HG02610 (cell line): ENCODE data around the gene SPINK13.
"Not testable (repeated sequence)": the region's sequence is repeated elsewhere in the genome, so short reads cannot be mapped to it uniquely, and the experiment has no call there.

Experiments used
- ATAC-seq: cut with Tn5 transposase; IDR thresholded peaks from one replicate; pipeline ENCODE4 v1.9.1; 2021; ENCODE audit warnings: mild to moderate bottlenecking, moderate library complexity; ENCODE audit not compliant: unreplicated experiment

The SPINK13 gene

GRCh38 chr5:148268566-148268965 lies at the start of gene SPINK13:
SPINK13 (plus strand) TSS chr5:148268794; CDS start chr5:148270073, 1,279 bp downstream.
- ATAC-seq = no peak

GRCh38 chr5:148221508-148221907 lies 47.1 kb upstream of the SPINK13 start:
- no peak for ATAC-seq

GRCh38 chr5:148224117-148224742 lies 44.4 kb upstream of the SPINK13 start:
- no peak for ATAC-seq

GRCh38 chr5:148228392-148228984 lies 40.1 kb upstream of the SPINK13 start:
- ATAC-seq = no peak

GRCh38 chr5:148229840-148230239 lies 38.8 kb upstream of the SPINK13 start:
- no peak for ATAC-seq

GRCh38 chr5:148230240-148230639 lies 38.4 kb upstream of the SPINK13 start:
- no peak for ATAC-seq

- ATAC-seq = no peak
These were observed 30.7 kb upstream of the SPINK13 start for GRCh38 chr5:148237785-148238417.

- no peak for ATAC-seq
These were observed 30.2 kb upstream of the SPINK13 start, which contains the start of gene MARCOL for GRCh38 chr5:148238418-148238794. MARCOL (plus strand) TSS chr5:148238525; CDS start chr5:148238598, 73 bp downstream.

GRCh38 chr5:148248894-148249293 lies 19.7 kb upstream of the SPINK13 start:
- ATAC-seq = no peak

GRCh38 chr5:148255456-148255855 lies 13.1 kb upstream of the SPINK13 start:
- ATAC-seq = no peak

- no peak for ATAC-seq
These were observed 9.3 kb upstream of the SPINK13 start for GRCh38 chr5:148259288-148259687.

- no peak for ATAC-seq
These were observed 7.4 kb upstream of the SPINK13 start for GRCh38 chr5:148261221-148261620.

GRCh38 chr5:148267962-148268361 lies 632 bp upstream of the SPINK13 start:
- no peak for ATAC-seq

GRCh38 chr5:148275129-148275528 lies 6.5 kb downstream of the SPINK13 start:
- not testable (repeated sequence) for ATAC-seq

GRCh38 chr5:148280893-148281292 lies 12.3 kb downstream of the SPINK13 start:
- ATAC-seq = not testable (repeated sequence)

- ATAC-seq = not testable (repeated sequence)
These were observed 12.7 kb downstream of the SPINK13 start for GRCh38 chr5:148281336-148281735.

- ATAC-seq = no peak
These were observed 21.9 kb downstream of the SPINK13 start for GRCh38 chr5:148290271-148291195.

GRCh38 chr5:148297731-148298130 lies 29.1 kb downstream of the SPINK13 start:
- ATAC-seq = no peak

GRCh38 chr5:148306446-148306845 lies 37.9 kb downstream of the SPINK13 start:
- ATAC-seq = no peak

- ATAC-seq = no peak
These were observed 40.4 kb downstream of the SPINK13 start for GRCh38 chr5:148309019-148309418.

- ATAC-seq = no peak
These were observed 41.2 kb downstream of the SPINK13 start for GRCh38 chr5:148309746-148310145.
